MM.1S (cell line): ENCODE data around the gene CREBL2.
A peak's percentile ranks its signal among the peaks of the same experiment; 100 is the strongest.
"Not testable (repeated sequence)": the region's sequence is repeated elsewhere in the genome, so short reads cannot be mapped to it uniquely, and the experiment has no call there.

Experiments
- DNase-seq: peaks from one replicate; pipeline ENCODE4 v3.0.0-alpha.2; 2015
- H2AFZ ChIP-seq: fragments of 300-600 bp; sonication (generic); 2 replicates; pipeline ENCODE4 v1.6.0; 2016; ENCODE audit warnings: antibody characterized with exemption, low read length
- H3F3A ChIP-seq: fragments of 300-600 bp; sonication (generic); 2 replicates; pipeline ENCODE4 v1.6.1; 2016; ENCODE audit warnings: mild to moderate bottlenecking, antibody characterized with exemption, low read length, moderate library complexity, mixed read lengths; ENCODE audit not compliant: insufficient read depth
- H3K27ac ChIP-seq: fragments of 300-600 bp; sonication (generic); 2 replicates; pipeline ENCODE4 v1.5.1; 2016; ENCODE audit warnings: mild to moderate bottlenecking, low read length
- H3K27me3 ChIP-seq: fragments of 300-600 bp; sonication (generic); replicated peaks from 2 replicates; pipeline ENCODE4 v1.6.0; 2016; ENCODE audit warnings: low read length; ENCODE audit not compliant: insufficient read depth
- H3K36me3 ChIP-seq: fragments of 300-600 bp; sonication (generic); replicated peaks from 2 replicates; pipeline ENCODE4 v1.6.1; 2016; ENCODE audit warnings: mild to moderate bottlenecking, low read length, mixed read lengths; ENCODE audit not compliant: insufficient read depth
- H3K4me1 ChIP-seq: fragments of 300-600 bp; sonication (generic); 2 replicates; pipeline ENCODE4 v1.6.1; 2016; ENCODE audit warnings: low read length, mixed read lengths
- H3K4me2 ChIP-seq: fragments of 300-600 bp; sonication (generic); 2 replicates; pipeline ENCODE4 v1.6.0; 2016; ENCODE audit warnings: low read depth, low read length
- H3K4me3 ChIP-seq: fragments of 300-600 bp; sonication (generic); 2 replicates; pipeline ENCODE4 v1.5.1; 2016; ENCODE audit warnings: low read length, mixed read lengths
- H3K79me2 ChIP-seq: fragments of 300-600 bp; sonication (generic); 2 replicates; pipeline ENCODE4 v1.6.1; 2016; ENCODE audit warnings: mixed run types, low read length, mixed read lengths
- H3K9ac ChIP-seq: fragments of 300-600 bp; sonication (generic); 2 replicates; pipeline ENCODE4 v1.6.1; 2016; ENCODE audit warnings: low read length, mixed read lengths
- H3K9me2 ChIP-seq: fragments of 300-600 bp; sonication (generic); replicated peaks from 2 replicates; pipeline ENCODE4 v1.6.1; 2016; ENCODE audit warnings: mild to moderate bottlenecking, low read length, mixed read lengths; ENCODE audit not compliant: insufficient read depth
- H3K9me3 ChIP-seq: fragments of 300-600 bp; sonication (generic); replicated peaks from 2 replicates; pipeline ENCODE4 v1.6.1; 2016; ENCODE audit warnings: mild to moderate bottlenecking, low read length, mixed read lengths; ENCODE audit not compliant: insufficient read depth
- H4K20me1 ChIP-seq: fragments of 300-600 bp; sonication (generic); 2 replicates; pipeline ENCODE4 v1.6.1; 2016; ENCODE audit warnings: mild to moderate bottlenecking, low read length, moderate library complexity, mixed read lengths; ENCODE audit not compliant: insufficient read depth
- EZH2 ChIP-seq: fragments of 300-600 bp; sonication (generic); optimal IDR thresholded peaks from 2 replicates; pipeline ENCODE3; 2017; ENCODE audit warnings: low read depth, mild to moderate bottlenecking, antibody characterized with exemption, low read length, mixed read lengths
- EZH2phosphoT487 ChIP-seq: fragments of 300-600 bp; sonication (generic); IDR thresholded peaks from 2 replicates; pipeline ENCODE4 v1.6.1; 2018; ENCODE audit warnings: antibody characterized with exemption, low read length
- TF ChIP-seq, protein P1 (sequence below): fragments of 300-600 bp; sonication (generic); IDR thresholded peaks from 2 replicates; pipeline ENCODE4 v1.5.1; 2016; ENCODE audit warnings: antibody characterized with exemption, low read length, mixed read lengths

The CREBL2 gene

DNA sequence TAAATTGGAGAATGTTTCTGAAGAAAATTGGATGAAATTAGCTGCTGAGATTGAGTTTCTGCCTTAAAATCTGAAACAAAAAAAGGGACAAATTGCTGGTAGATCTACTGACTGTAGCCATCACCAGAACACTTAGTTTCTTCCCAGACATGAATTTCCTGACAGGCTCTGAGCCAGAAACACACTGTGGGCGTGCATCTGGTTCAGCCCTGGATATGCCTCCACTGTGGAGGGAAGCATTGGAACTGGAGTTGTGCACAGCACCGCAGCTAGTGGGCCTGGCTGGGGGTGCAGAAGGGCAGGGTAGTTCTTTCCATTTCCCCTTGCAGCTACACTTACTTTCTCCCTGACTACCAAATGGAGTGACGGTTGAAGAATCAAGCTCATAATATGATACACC is 31.2 kb downstream of the CREBL2 start:
- no peak for DNase-seq
- H2AFZ ChIP-seq, result no peak overlapping the region
- TF ChIP-seq EZH2, result no peak
- TF ChIP-seq EZH2phosphoT487, result no peak
- no peaks in the 10 kb centered on the region for H4K20me1 ChIP-seq
- peaks cover 16% of the 10 kb centered on the region for H3K4me1 ChIP-seq
- H3K9me3 ChIP-seq, result no peaks in the 10 kb centered on the region
- no peaks in the 10 kb centered on the region for H3F3A ChIP-seq
- no peak overlapping the region for H3K4me3 ChIP-seq
- no peak overlapping the region for H3K4me2 ChIP-seq
- no peak overlapping the region for H3K9ac ChIP-seq
- H3K9me2 ChIP-seq, result no peaks in the 10 kb centered on the region
- H3K27ac ChIP-seq, result no peak overlapping the region
- H3K79me2 ChIP-seq, result no peaks in the 10 kb centered on the region
- peaks cover 4% of the 10 kb centered on the region; the same call in 1 of the 2 replicates for H3K36me3 ChIP-seq
- no peaks in the 10 kb centered on the region for H3K27me3 ChIP-seq

DNA sequence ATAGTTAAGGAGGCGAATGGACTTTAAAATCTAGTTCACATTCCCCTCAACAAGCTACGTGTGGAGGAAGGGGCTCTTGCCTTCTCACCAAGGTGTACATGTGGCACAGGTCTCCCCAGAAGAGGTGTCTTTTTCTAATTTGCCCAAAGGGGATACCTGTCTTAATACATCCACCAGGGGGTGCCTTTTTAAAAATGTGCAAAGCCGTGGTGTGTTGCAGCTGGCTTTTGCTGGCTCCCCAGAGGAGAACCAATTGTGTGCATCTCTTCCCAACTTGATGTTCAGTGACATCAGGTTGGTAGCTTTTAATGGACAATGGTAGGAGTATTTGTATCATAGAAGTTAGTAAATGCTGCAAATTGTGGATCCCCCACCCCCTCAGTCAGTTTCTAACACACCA is 33.8 kb downstream of the CREBL2 start:
- Histone ChIP-seq H3K27ac (no peak overlapping the region), H3K27me3 (no peaks in the 10 kb centered on the region), H3K36me3 (peaks cover 4% of the 10 kb centered on the region; the same call in 1 of the 2 replicates), H3K4me3 (no peak overlapping the region), H3K9ac (no peak overlapping the region), H3K79me2 (no peaks in the 10 kb centered on the region), H3F3A (no peaks in the 10 kb centered on the region), H3K9me2 (no peaks in the 10 kb centered on the region), H3K9me3 (no peaks in the 10 kb centered on the region), H4K20me1 (no peaks in the 10 kb centered on the region), H2AFZ (no peak overlapping the region), H3K4me2 (no peak overlapping the region), H3K4me1 (peaks cover 16% of the 10 kb centered on the region)
- no peak for TF ChIP-seq EZH2
- TF ChIP-seq, protein P1, sequence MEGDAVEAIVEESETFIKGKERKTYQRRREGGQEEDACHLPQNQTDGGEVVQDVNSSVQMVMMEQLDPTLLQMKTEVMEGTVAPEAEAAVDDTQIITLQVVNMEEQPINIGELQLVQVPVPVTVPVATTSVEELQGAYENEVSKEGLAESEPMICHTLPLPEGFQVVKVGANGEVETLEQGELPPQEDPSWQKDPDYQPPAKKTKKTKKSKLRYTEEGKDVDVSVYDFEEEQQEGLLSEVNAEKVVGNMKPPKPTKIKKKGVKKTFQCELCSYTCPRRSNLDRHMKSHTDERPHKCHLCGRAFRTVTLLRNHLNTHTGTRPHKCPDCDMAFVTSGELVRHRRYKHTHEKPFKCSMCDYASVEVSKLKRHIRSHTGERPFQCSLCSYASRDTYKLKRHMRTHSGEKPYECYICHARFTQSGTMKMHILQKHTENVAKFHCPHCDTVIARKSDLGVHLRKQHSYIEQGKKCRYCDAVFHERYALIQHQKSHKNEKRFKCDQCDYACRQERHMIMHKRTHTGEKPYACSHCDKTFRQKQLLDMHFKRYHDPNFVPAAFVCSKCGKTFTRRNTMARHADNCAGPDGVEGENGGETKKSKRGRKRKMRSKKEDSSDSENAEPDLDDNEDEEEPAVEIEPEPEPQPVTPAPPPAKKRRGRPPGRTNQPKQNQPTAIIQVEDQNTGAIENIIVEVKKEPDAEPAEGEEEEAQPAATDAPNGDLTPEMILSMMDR, result peak; percentile 69
- peak; percentile 64 for DNase-seq

DNA sequence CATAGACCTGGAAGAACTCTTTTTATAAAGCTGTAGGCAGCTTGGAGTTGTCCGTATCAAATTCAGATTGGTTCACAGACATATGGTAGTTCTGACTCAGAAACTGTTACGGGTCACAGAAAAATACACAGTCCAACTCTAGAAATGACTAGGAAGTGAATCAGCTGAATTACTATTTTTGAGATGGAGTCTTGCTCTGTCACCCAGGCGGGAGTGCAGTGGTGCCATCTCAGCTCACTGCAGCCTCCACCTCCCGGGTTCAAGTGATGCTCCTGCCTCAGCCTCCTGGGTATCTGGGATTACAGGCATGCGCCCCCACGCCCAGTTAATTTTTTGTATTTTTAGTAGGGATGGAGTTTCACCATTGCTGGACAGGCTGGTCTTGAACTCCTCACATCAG is 34.3 kb downstream of the CREBL2 start:
- not testable (repeated sequence) for DNase-seq, H3K9me3 ChIP-seq, H3K27me3 ChIP-seq, H3K4me2 ChIP-seq, H3K4me3 ChIP-seq, H3F3A ChIP-seq, H3K9me2 ChIP-seq, H3K79me2 ChIP-seq, H3K27ac ChIP-seq, H3K36me3 ChIP-seq, H2AFZ ChIP-seq, H4K20me1 ChIP-seq, H3K9ac ChIP-seq
- peaks cover 16% of the 10 kb centered on the region for H3K4me1 ChIP-seq

DNA sequence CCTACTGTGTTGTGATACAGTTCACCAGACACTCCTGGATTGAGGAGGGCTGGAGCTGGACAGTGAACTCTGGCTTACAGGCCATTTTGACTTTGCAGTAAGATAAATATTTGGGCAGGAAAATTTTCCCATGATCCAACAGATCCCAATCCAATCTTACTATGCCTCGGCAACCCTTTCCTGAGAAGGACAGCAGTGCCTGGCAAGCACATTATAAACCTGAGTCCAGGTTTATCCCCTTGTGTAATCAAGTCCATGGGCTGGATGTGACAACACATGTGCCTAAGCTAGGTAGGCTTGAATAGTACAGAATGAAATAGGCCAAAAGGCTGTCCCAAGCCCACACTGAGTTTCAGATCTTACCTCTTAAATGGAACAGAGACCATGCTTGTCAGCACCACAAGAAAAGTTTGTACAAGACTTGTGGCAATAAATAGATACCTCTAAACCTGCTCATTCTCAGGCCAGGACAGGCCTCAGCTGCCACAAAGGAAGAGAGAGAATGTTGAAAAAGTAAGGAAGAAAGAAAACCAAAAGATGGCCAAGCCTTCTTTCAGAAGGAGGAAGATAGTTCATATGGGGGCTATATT is 34.9 kb downstream of the CREBL2 start:
- Histone ChIP-seq H4K20me1 (no peaks in the 10 kb centered on the region), H3K27me3 (no peaks in the 10 kb centered on the region), H3K4me3 (no peak overlapping the region), H3K4me2 (no peak overlapping the region), H3K9me2 (no peaks in the 10 kb centered on the region), H3K4me1 (peaks cover 16% of the 10 kb centered on the region), H3K9ac (no peak overlapping the region), H3K27ac (peak overlapping the region; percentile 23; the same call in 1 of the 2 replicates), H3F3A (no peaks in the 10 kb centered on the region), H3K9me3 (no peaks in the 10 kb centered on the region), H3K79me2 (no peaks in the 10 kb centered on the region), H2AFZ (no peak overlapping the region), H3K36me3 (peaks cover 4% of the 10 kb centered on the region; the same call in 1 of the 2 replicates)
- TF ChIP-seq EZH2phosphoT487 (no peak), EZH2 (no peak)
- TF ChIP-seq, protein P1, result no peak
- DNase-seq, result peak; percentile 30
